ENCODE measurements around the gene OR2C1.

DNA sequence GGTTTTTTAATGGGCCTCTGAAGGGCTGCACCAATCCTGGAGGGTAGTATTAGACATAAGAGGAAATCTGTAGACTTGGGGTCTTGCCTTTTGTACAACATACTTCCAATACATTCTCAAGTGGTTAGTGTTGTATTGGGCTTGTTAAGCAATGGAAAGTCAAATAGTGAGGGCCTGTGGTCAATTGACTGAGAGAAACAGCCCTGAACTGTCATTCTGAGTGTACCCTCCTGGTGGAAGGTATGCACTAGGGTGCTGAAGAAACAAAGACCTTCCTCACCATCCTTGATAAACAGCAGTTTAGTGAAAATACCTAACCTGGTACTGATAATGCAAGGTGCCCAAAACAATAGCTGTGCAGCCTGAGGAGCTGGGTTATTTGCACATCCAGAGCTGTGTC lies 22.2 kb downstream of the OR2C1 start:
- TF ChIP-seq CTCF (IDR thresholded peaks at IDR 0.05; ENCODE audit: low read length) (no peak), EZH2 (optimal IDR thresholded peaks at IDR 0.05; ENCODE audit: low read depth, low read length) (no peak)

All from MM.1S (cell line).